ENCODE results near the gene CA10. TPM values are rescaled to one million over a fixed set of nuclear protein-coding genes. Genes with fewer than 3 reads are reported as not detected.

The CA10 gene
- total and polyA plus RNA-seq, 2 of the 4 experiments (the other 2 are of a cell fraction) = not detected

DNA sequence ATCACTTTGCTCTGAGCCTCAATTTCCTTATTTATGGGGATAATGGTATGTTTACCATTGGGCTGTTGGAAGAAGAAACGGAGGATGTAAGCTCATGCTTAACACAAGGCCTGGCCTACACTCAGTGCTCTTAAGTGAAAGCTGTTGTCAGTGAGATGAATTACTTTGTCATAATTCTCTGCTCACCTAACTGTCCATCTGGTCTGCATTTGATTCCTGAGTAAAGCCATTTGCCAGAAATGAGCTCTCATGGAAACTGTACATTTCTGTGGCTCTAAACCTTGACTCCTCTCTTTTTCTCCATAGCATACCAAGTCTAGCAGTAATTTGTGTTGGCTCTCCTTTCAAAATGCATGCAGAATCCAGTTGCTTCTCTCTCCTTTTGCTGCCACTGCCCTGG, 452.4 kb downstream of the CA10 start:
- 40% methylated on average over 1 of the region's 1 CpG; no CpG with 5 or more reads in 1 of the 2 experiments for WGBS, 2 experiments (ENCODE audit: extremely low coverage in 2 of 2, insufficient read length in 1 of 2)
- POLR2A ChIA-PET (ENCODE audit: unreplicated experiment) = no interaction called here
- H3K4ac ChIP-seq (ENCODE audit: low read depth, low read length) = no peak overlapping the region
- no peak overlapping the region for H3K23ac ChIP-seq (ENCODE audit: low read depth, low read length)
- dilution Hi-C loops (cut with HindIII; ENCODE audit: low sequenced_read_pairs, unreplicated experiment) = no loop called here
- H3K9me1 ChIP-seq (ENCODE audit: insufficient read depth, low read length) = no peaks in the 10 kb centered on the region
- no peak overlapping the region for H4K5ac ChIP-seq (ENCODE audit: low read depth, low read length)
- no peak overlapping the region for H3K9ac ChIP-seq (ENCODE audit: low read depth, low read length)
- H4K8ac ChIP-seq (ENCODE audit: low read depth in 2 of 2, low read length in 2 of 2) = no peak overlapping the region
- no peak for DNase-seq
- intact Hi-C loops (cut with micrococcal nuclease) = no loop called here
- no peak overlapping the region for H2BK20ac ChIP-seq (ENCODE audit: low read depth, low read length)
- H2AK9ac ChIP-seq (replicated peaks; ENCODE audit: low read depth, low read length, poor library complexity) = no peak overlapping the region
- H3K27me3 ChIP-seq (ENCODE audit: control insufficient read depth, insufficient read depth, low read length) = no peaks in the 10 kb centered on the region
- no peaks in the 10 kb centered on the region for H3K79me1 ChIP-seq (ENCODE audit: low read depth in 1 of 2, low read length in 2 of 2)
- no peak for TF ChIP-seq BHLHE40 (IDR thresholded peaks at IDR 0.05; ENCODE audit: low read depth, low read length)
- no peak for TF ChIP-seq RFX5 (IDR thresholded peaks at IDR 0.05; ENCODE audit: low read depth, low read length)
- no peak for TF ChIP-seq RAD21 (IDR thresholded peaks at IDR 0.05; ENCODE audit: low read length)
- TF ChIP-seq NFE2L2 (IDR thresholded peaks at IDR 0.05; ENCODE audit: low read depth, low read length) = no peak
- no peak for TF ChIP-seq CEBPB (IDR thresholded peaks at IDR 0.05; ENCODE audit: low read depth, low read length)
- TF ChIP-seq, protein P1, sequence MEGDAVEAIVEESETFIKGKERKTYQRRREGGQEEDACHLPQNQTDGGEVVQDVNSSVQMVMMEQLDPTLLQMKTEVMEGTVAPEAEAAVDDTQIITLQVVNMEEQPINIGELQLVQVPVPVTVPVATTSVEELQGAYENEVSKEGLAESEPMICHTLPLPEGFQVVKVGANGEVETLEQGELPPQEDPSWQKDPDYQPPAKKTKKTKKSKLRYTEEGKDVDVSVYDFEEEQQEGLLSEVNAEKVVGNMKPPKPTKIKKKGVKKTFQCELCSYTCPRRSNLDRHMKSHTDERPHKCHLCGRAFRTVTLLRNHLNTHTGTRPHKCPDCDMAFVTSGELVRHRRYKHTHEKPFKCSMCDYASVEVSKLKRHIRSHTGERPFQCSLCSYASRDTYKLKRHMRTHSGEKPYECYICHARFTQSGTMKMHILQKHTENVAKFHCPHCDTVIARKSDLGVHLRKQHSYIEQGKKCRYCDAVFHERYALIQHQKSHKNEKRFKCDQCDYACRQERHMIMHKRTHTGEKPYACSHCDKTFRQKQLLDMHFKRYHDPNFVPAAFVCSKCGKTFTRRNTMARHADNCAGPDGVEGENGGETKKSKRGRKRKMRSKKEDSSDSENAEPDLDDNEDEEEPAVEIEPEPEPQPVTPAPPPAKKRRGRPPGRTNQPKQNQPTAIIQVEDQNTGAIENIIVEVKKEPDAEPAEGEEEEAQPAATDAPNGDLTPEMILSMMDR (conservative IDR thresholded peaks at IDR 0.05; ENCODE audit: low read depth, low read length) = no peak
- TF ChIP-seq MAZ (IDR thresholded peaks at IDR 0.05; ENCODE audit: borderline replicate concordance, low read depth, low read length) = no peak
- TF ChIP-seq MAFK (IDR thresholded peaks at IDR 0.05; ENCODE audit: low read depth, low read length) = no peak
- TF ChIP-seq FOS (IDR thresholded peaks at IDR 0.05; ENCODE audit: low read depth, low read length) = no peak
- TF ChIP-seq CHD1 (IDR thresholded peaks at IDR 0.05; ENCODE audit: low read depth, low read length) = no peak
- TF ChIP-seq, protein P2, sequence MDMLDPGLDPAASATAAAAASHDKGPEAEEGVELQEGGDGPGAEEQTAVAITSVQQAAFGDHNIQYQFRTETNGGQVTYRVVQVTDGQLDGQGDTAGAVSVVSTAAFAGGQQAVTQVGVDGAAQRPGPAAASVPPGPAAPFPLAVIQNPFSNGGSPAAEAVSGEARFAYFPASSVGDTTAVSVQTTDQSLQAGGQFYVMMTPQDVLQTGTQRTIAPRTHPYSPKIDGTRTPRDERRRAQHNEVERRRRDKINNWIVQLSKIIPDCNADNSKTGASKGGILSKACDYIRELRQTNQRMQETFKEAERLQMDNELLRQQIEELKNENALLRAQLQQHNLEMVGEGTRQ (IDR thresholded peaks at IDR 0.05; ENCODE audit: low read depth, low read length) = no peak
- TF ChIP-seq ELK1 (IDR thresholded peaks at IDR 0.05; ENCODE audit: borderline replicate concordance, low read depth, low read length) = no peak
- TF ChIP-seq SMC3 (IDR thresholded peaks at IDR 0.05; ENCODE audit: low read depth, low read length) = no peak
- no peak for TF ChIP-seq POLR2A (IDR thresholded peaks at IDR 0.05; ENCODE audit: low read depth, low read length)
- TF ChIP-seq MXI1 (IDR thresholded peaks at IDR 0.05; ENCODE audit: borderline replicate concordance, low read depth, low read length) = no peak
- no peak for TF ChIP-seq RCOR1 (IDR thresholded peaks at IDR 0.05; ENCODE audit: insufficient replicate concordance, low read length)
- CTCF ChIA-PET = no interaction called here
- H2BK15ac ChIP-seq (ENCODE audit: low read depth, low read length) = no peak overlapping the region
- BruUV-seq (replicated peaks) = no TSS peak
- in situ Hi-C loops (cut with MboI; ENCODE audit: low sequenced_read_pairs) = no loop called here
- no peak overlapping the region for H2AK5ac ChIP-seq (ENCODE audit: low read depth, low read length)
- no peak overlapping the region for H2BK120ac ChIP-seq (ENCODE audit: low read depth, low read length)
- no peaks in the 10 kb centered on the region for H3K4me1 ChIP-seq (ENCODE audit: control insufficient read depth, insufficient read depth, low read length)
- no peaks in the 10 kb centered on the region for H3K36me3 ChIP-seq (ENCODE audit: control insufficient read depth, insufficient read depth, low read length)
- H3K27ac ChIP-seq (ENCODE audit: insufficient read depth, low read length) = no peak overlapping the region
- no peak for ATAC-seq (ENCODE audit: low read depth)
- no peak overlapping the region for H3K4me3 ChIP-seq (ENCODE audit: insufficient read depth, low read depth, low read length)
- no peak overlapping the region for H3K18ac ChIP-seq (ENCODE audit: low read depth, low read length)
- no peak overlapping the region for H2AFZ ChIP-seq (replicated peaks; ENCODE audit: low read length, poor library complexity)
- no peak overlapping the region for H2BK5ac ChIP-seq (ENCODE audit: low read depth, low read length, poor library complexity, severe bottlenecking)
- H3K4me2 ChIP-seq (ENCODE audit: low read depth, low read length) = no peak overlapping the region
- no peaks in the 10 kb centered on the region for H4K20me1 ChIP-seq (ENCODE audit: insufficient read depth, low read length)
- no peak overlapping the region for H3K14ac ChIP-seq (replicated peaks; ENCODE audit: low read depth, low read length)
- no peak overlapping the region for H4K91ac ChIP-seq (ENCODE audit: insufficient read depth, low read depth, low read length)
- no peak overlapping the region for H3K56ac ChIP-seq (ENCODE audit: extremely low read depth, insufficient read depth, low read length)
- H3K9me3 ChIP-seq (ENCODE audit: control insufficient read depth, insufficient read depth, low read length) = peaks cover 16% of the 10 kb centered on the region
